WTC11 (cell line): Measurements from ENCODE around the gene SYT17. TPM values are rescaled to one million over a fixed set of nuclear protein-coding genes. Genes with fewer than 3 reads are reported as not detected.
A peak's percentile ranks its signal among the peaks of the same experiment; 100 is the strongest.

ENCODE experiments used
- ATAC-seq: fragments of 200-7000 bp; cut with Tn5 transposase; 2 replicates; pipeline ENCODE4 v1.10.0; 2021; ENCODE audit warnings: mild to moderate bottlenecking, moderate library complexity
- CTCF ChIA-PET: fragments of 300-600 bp; sonication (Branson Sonifier 250); formaldehyde crosslinking; loops from one replicate; lab custom pipeline; 2021; ENCODE audit warnings: antibody characterized with exemption; lab: Charles Lee
- POLR2A ChIA-PET: fragments of 350-600 bp; sonication (Branson Sonifier 250); formaldehyde crosslinking; loops from one replicate; lab custom pipeline; 2021; ENCODE audit warnings: antibody characterized with exemption; lab: Charles Lee
- DNase-seq: peaks from one replicate; pipeline ENCODE4 v3.0.0; 2021; ENCODE audit warnings: low spot score
- H3K27ac Mint-ChIP-seq: 2 replicates; pipeline ENCODE4 v1.8.0; 2021; ENCODE audit warnings: mixed read lengths
- H3K27me3 Mint-ChIP-seq: 2 replicates; pipeline ENCODE4 v1.8.0; 2021; ENCODE audit warnings: low read depth, mild to moderate bottlenecking, moderate library complexity, mixed read lengths
- H3K36me3 Mint-ChIP-seq: 2 replicates; pipeline ENCODE4 v1.8.0; 2021; ENCODE audit warnings: mixed read lengths
- H3K4me1 Mint-ChIP-seq: 2 replicates; pipeline ENCODE4 v1.8.0; 2022; ENCODE audit warnings: mixed read lengths
- H3K4me3 Mint-ChIP-seq: 2 replicates; pipeline ENCODE4 v1.8.0; 2021; ENCODE audit warnings: mild to moderate bottlenecking, moderate library complexity, mixed read lengths
- H3K9me3 Mint-ChIP-seq: 2 replicates; pipeline ENCODE4 v1.8.0; 2021; ENCODE audit warnings: mixed read lengths
- ARID4B ChIP-seq: sonication (generic); formaldehyde crosslinking; IDR thresholded peaks from 2 replicates; pipeline ENCODE4 v1.8.0; 2023; ENCODE audit warnings: missing genetic modification reagents, mild to moderate bottlenecking, borderline replicate concordance
- CREB1 ChIP-seq: sonication (generic); formaldehyde crosslinking; IDR thresholded peaks from 2 replicates; pipeline ENCODE4 v1.8.0; 2023; ENCODE audit warnings: mild to moderate bottlenecking, missing genetic modification reagents
- CTCF ChIP-seq: fragments of 200-600 bp; IDR thresholded peaks from 2 replicates; pipeline ENCODE4 v1.8.0; 2022; ENCODE audit warnings: antibody characterized with exemption
- E2F4 ChIP-seq: sonication (generic); formaldehyde crosslinking; IDR thresholded peaks from 2 replicates; pipeline ENCODE4 v1.8.1; 2022; ENCODE audit warnings: low read depth, mild to moderate bottlenecking, moderate library complexity, missing genetic modification reagents, borderline replicate concordance
- GTF2I ChIP-seq: fragments of 250-450 bp; sonication (Bioruptor Pico); conservative IDR thresholded peaks from 2 replicates; pipeline ENCODE4 v1.4.0; 2021; ENCODE audit warnings: mild to moderate bottlenecking
- KAT7 ChIP-seq: sonication (generic); formaldehyde crosslinking; IDR thresholded peaks from 2 replicates; pipeline ENCODE4 v1.8.1; 2023; ENCODE audit warnings: missing genetic modification reagents, mild to moderate bottlenecking, borderline replicate concordance
- RELA ChIP-seq: sonication (generic); formaldehyde crosslinking; IDR thresholded peaks from 2 replicates; pipeline ENCODE4 v1.8.1; 2022; ENCODE audit warnings: missing genetic modification reagents, mild to moderate bottlenecking, borderline replicate concordance
- SMAD4 ChIP-seq: sonication (generic); formaldehyde crosslinking; IDR thresholded peaks from 2 replicates; pipeline ENCODE4 v1.8.0; 2022; ENCODE audit warnings: mild to moderate bottlenecking, missing genetic modification reagents
- SOX15 ChIP-seq: fragments of 250-450 bp; sonication (Bioruptor Pico); IDR thresholded peaks from 2 replicates; pipeline ENCODE4 v1.9.0; 2021; ENCODE audit warnings: mild to moderate bottlenecking
- SP1 ChIP-seq: sonication (generic); formaldehyde crosslinking; conservative IDR thresholded peaks from 2 replicates; pipeline ENCODE4 v1.8.1; 2022; ENCODE audit warnings: missing genetic modification reagents
- STAT6 ChIP-seq: sonication (generic); formaldehyde crosslinking; conservative IDR thresholded peaks from 2 replicates; pipeline ENCODE4 v1.8.1; 2023; ENCODE audit warnings: mild to moderate bottlenecking, low read depth, missing genetic modification reagents, moderate library complexity
- ZNF219 ChIP-seq: sonication (generic); formaldehyde crosslinking; IDR thresholded peaks from 2 replicates; pipeline ENCODE4 v1.8.0; 2023; ENCODE audit warnings: missing genetic modification reagents, mild to moderate bottlenecking, borderline replicate concordance
- ZNF423 ChIP-seq: fragments of 250-450 bp; sonication (Bioruptor Pico); IDR thresholded peaks from 2 replicates; pipeline ENCODE4 v2.1.2; 2022; ENCODE audit warnings: mild to moderate bottlenecking, moderate library complexity
- total RNA-seq: library from RNA; stranded (reverse); gene quantifications from 3 replicates; pipeline ENCODE4 v1.2.3, GENCODE V29; 2021
- TF ChIP-seq, protein P1 (sequence below): sonication (generic); formaldehyde crosslinking; IDR thresholded peaks from 2 replicates; pipeline ENCODE4 v1.8.1; 2023; ENCODE audit warnings: mild to moderate bottlenecking, moderate library complexity, missing genetic modification reagents
- TF ChIP-seq, protein P2 (sequence below): fragments of 250-450 bp; sonication (Bioruptor Pico); IDR thresholded peaks from 2 replicates; pipeline ENCODE4 v1.8.0; 2021; ENCODE audit warnings: mild to moderate bottlenecking

SYT17 gene
- total RNA-seq, 1 experiment from 2014 or later: 5.5 TPM

DNA sequence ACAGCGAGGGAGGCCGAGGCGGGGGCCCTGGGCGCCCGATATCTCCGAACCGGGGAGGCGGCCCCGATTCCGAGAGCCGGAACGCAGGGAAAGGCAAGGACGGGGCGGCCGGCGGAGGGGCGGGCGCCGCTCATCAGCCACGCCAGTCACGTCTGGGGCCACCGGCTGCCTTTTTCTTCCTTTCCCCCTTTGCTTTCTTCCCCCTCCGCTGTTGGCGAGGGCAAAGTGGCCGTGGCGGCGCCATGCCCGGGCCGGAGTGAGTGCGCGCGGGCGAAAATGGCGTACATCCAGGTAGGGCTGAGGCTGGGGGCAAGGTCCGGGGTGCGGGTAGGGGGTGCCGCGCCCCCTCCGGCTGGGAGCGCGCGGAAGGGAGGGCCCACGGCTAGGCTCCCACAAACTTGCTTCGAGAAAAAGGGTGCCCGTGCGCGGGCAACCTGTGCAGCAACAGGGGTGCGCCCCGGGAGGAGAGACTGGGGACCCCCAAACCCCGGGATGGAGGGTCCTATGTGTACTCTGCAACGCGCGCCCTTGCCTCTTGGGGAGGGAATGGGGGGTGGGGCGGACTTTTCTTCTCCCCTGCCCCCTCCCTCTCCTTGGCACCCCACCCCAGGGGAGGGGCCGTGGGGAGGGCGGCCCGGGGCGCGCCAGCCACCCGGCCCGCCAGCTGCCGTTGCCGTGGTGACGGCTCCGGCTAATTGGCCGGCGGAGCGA is 486 bp downstream of the SYT17 start:
- ChIA-PET CTCF (interaction anchor here (0.6 to 4.8 kb wide), 7 partner anchors 9 to 161 kb away, joined by 3 to 40 read pairs (median 4); partner anchors contain the start of gene ITPRIPL2), POLR2A (no interaction called here)
- Mint-ChIP-seq H3K9me3 (peaks cover under 1% of the 10 kb centered on the region; the same call in 1 of the 2 replicates), H3K36me3 (no peaks in the 10 kb centered on the region), H3K27ac (no peak overlapping the region), H3K27me3 (peaks cover 19% of the 10 kb centered on the region), H3K4me3 (peak overlapping the region; percentile 72), H3K4me1 (peaks cover 12% of the 10 kb centered on the region)
- TF ChIP-seq E2F4 (no peak), SOX15 (CRISPR knock-in tag) (no peak), SP1 (0 out of 2 replicates have a peak, but pooled peaks have one; percentile 2), ZNF423 (0 out of 2 replicates have a peak, but pooled peaks have one; percentile 37), KAT7 (CRISPR knock-in tag) (0 out of 2 replicates have a peak, but pooled peaks have one; percentile 49), ARID4B (0 out of 2 replicates have a peak, but pooled peaks have one; percentile 12)
- TF ChIP-seq, protein P1, sequence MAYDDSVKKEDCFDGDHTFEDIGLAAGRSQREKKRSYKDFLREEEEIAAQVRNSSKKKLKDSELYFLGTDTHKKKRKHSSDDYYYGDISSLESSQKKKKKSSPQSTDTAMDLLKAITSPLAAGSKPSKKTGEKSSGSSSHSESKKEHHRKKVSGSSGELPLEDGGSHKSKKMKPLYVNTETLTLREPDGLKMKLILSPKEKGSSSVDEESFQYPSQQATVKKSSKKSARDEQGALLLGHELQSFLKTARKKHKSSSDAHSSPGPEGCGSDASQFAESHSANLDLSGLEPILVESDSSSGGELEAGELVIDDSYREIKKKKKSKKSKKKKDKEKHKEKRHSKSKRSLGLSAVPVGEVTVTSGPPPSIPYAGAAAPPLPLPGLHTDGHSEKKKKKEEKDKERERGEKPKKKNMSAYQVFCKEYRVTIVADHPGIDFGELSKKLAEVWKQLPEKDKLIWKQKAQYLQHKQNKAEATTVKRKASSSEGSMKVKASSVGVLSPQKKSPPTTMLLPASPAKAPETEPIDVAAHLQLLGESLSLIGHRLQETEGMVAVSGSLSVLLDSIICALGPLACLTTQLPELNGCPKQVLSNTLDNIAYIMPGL (CRISPR knock-in tag): 0 out of 2 replicates have a peak, but pooled peaks have one; percentile 40
- DNase-seq (no peak), ATAC-seq (peak; percentile 14)

DNA sequence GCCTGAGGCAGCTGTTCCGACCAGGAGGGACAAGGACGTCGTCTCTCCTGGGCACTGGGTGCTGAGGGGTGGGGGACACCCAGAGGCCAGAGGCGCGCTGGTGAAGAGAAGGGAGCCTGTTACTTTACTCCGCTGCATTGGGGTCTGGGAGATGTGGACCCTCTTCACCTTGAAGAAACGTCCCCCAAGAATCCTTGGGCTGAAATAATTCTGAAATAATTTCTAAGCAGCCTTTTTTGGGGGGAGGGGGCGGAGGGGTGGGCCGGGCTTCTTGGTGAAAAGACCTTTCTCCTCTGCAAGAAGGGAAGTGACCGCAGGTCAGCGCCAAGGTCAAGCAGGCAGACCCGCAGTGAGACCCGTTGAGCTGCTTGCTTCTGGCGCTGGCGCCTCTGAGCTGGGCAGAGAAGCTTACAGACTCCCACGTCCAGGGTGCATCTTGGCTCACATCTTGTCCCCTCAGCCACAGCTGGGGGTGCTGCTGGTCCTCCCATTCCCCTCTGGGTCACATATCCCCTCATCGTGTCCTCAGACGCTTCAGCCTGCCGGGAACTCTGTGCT is 1.1 kb downstream of the SYT17 start:
- ChIA-PET POLR2A (no interaction called here), CTCF (interaction anchor here (0.5 to 4.8 kb wide), 7 partner anchors 9 to 498 kb away, joined by 3 to 40 read pairs (median 5); partner anchors contain the start of gene ITPRIPL2)
- Mint-ChIP-seq H3K27ac (no peak overlapping the region), H3K27me3 (peaks cover 19% of the 10 kb centered on the region), H3K4me3 (peak overlapping the region; percentile 60), H3K9me3 (no peaks in the 10 kb centered on the region), H3K4me1 (peaks cover 14% of the 10 kb centered on the region), H3K36me3 (no peaks in the 10 kb centered on the region)
- no peak; the same call in 1 of the 2 replicates for ATAC-seq
- TF ChIP-seq CTCF (no peak), CREB1 (CRISPR knock-in tag) (no peak), GTF2I (no peak), STAT6 (CRISPR knock-in tag) (no peak), RELA (CRISPR knock-in tag) (no peak), SMAD4 (CRISPR knock-in tag) (no peak), ZNF219 (CRISPR knock-in tag) (no peak)
- TF ChIP-seq, protein P2, sequence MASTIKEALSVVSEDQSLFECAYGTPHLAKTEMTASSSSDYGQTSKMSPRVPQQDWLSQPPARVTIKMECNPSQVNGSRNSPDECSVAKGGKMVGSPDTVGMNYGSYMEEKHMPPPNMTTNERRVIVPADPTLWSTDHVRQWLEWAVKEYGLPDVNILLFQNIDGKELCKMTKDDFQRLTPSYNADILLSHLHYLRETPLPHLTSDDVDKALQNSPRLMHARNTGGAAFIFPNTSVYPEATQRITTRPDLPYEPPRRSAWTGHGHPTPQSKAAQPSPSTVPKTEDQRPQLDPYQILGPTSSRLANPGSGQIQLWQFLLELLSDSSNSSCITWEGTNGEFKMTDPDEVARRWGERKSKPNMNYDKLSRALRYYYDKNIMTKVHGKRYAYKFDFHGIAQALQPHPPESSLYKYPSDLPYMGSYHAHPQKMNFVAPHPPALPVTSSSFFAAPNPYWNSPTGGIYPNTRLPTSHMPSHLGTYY (CRISPR knock-in tag): no peak
- DNase-seq: no peak
